HG03103 (cell line): ENCODE results near the gene SNAPC2.
"Not testable (repeated sequence)": the region's sequence is repeated elsewhere in the genome, so short reads cannot be mapped to it uniquely, and the experiment has no call there.

Experiments used
- ATAC-seq: cut with Tn5 transposase; IDR thresholded peaks from one replicate; pipeline ENCODE4 v1.9.1; 2021; ENCODE audit warnings: low read depth; ENCODE audit not compliant: unreplicated experiment

Gene SNAPC2

DNA sequence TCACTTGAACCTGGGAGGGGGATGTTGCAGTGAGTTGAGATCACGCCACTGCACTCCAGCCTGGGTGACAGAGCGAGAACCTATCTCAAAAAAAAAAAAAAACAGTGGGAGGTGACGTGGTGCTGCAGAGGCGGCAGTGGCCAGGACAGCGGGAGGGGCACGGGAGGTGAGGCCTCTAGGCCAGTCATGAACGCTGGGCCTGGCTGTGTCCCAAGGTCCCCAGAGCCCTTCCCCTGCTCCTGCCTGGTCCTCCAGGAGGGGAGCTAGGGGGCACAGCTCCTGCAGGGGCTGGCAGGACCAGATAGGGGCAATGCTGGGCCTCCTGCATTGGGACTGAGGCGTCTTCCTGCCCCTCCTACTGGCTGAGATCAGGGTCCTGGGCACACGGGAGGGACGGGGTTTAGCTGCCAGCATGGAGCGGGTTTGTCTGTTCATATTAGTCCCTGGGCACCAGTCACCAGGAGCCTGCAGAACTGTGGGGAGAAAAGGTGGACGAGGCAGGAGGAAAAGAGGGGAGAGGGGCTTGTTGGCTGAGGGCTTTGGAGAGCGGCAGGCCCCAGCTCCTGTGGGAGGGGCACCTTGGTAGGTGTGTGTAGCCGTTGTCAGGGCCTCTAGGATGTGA lies 11.9 kb upstream of the SNAPC2 start:
- no peak for ATAC-seq

DNA sequence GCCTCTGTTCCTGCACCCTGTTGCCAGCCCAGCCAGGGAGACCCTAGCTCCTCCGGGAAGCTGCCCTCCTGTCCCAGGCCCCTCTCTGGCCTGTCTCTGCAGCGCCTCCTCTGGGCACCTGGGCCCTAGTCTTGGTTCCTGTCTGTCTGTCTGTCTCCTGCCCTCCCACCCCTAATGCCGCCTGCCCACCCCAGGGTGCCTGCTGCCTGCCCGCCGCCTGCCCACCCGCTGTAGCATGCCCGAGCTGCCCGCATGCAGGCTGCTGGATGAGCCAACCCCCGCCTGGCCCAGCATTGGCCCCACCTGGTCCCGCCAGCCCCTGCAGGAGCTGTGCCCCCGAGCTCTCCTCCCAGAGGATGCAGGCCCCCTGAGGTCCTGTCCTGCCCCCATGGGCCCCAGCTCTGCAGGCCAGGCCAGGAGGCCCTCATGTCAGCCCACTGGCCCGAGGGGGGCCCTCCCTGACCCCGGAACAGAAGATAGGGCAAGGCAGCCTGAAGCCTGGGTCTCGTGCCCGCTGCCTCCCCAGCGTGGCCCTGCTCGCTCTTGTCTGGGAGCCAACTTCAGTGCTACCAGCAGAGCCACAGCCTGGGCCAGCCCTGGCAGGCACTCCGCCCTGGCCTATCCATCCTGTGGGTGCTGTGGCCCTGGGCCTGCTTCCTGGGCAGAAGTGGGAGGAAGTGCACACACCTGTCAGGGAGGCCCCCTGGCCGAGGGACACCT lies 11.2 kb upstream of the SNAPC2 start:
- no peak for ATAC-seq

DNA sequence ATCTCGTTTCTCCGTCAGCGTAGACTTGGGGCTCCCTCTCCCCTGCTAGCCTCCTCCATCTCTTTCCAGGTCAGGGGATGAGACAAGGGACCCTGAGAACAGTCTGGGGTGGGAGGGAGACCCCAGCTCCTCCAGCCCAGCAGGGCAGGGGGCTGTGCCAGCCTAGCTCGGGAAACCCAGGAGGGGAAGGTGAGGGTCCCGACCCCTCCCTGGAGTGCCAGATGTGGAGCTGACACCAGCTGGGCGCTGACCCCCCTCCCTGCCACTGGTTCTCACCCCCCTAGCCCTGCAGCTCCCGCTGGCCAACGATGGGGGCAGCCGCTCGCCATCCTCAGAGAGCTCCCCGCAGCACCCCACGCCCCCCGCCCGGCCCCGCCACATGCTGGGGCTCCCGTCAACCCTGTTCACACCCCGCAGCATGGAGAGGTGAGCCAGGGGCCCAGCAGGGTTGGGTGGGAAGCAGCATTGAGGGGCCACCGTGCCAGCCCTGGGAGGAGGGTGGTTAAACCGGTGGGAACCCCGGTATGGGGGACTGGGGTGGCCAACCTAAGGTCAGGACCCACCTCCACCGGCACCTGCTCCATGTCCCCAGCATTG lies 10.6 kb upstream of the SNAPC2 start:
- no peak for ATAC-seq

DNA sequence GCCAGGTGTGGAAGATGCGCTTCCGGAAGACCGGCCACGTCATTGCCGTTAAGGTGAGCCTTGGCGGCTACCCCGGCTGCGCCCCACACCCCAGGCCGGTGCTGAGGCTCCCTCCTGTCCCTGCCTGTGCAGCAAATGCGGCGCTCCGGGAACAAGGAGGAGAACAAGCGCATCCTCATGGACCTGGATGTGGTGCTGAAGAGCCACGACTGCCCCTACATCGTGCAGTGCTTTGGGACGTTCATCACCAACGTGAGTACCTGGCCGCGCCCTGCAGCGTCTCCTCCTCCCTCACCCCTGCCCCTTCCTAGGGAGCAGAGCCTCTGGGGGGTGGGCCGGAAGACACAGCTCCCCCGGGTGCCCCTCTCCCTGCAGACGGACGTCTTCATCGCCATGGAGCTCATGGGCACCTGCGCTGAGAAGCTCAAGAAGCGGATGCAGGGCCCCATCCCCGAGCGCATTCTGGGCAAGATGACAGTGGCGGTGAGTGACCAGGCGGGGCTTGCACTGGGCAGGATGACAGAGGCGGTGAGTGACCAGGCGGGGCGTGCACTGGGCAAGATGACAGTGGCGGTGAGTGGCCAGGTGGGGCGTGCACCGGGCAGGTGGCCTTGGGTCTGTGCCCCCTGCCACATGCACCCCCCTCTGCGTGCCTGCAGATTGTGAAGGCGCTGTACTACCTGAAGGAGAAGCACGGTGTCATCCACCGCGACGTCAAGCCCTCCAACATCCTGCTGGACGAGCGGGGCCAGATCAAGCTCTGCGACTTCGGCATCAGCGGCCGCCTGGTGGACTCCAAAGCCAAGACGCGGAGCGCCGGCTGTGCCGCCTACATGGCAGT lies 9.6 kb upstream of the SNAPC2 start:
- no peak for ATAC-seq

DNA sequence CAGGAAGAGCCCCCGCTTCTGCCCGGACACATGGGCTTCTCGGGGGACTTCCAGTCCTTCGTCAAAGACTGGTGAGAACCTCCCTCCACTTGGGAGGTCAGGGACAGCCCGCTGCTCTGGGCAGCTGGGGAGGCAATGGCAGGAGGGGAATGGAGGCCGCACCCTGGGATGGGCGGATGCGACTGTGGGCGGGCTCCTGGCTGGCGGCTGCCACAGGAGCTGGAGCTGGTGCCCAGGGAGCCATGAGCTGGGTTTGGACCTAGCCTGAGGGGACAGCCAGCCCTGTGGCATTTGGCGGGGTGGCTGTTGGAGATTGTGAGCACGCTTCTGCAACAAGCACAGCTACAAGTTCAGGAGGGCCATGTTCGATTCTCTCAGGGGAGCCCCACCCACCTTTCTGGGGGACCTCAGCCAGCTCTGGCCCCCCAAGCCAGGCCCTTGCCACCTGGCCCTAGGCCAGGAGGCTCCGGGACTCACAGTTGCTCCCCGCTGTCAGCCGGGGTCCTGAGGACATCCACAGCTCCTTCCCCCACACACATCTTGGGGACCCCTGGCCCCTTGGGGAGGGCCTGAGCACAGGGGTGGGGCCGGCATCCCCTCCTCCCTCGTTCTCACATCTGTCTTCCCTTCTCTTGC lies 8.5 kb upstream of the SNAPC2 start:
- no peak for ATAC-seq

DNA sequence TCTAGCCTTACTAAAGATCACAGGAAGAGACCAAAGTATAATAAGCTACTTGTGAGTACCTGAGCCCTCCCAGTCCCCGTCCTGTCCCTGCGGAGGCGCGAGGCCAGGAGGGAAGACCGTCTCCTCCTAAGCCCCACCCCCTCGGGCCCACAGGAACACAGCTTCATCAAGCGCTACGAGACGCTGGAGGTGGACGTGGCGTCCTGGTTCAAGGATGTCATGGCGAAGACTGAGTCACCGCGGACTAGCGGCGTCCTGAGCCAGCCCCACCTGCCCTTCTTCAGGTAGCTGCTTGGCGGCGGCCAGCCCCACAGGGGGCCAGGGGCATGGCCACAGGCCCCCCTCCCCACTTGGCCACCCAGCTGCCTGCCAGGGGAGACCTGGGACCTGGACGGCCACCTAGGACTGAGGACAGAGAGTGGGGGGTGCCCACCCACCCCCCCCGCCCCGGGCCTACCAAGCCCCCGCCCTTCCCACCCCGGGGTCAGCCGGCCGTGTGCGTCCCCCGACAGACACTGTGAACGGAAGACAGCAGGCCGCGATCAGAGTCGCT lies 7.9 kb upstream of the SNAPC2 start:
- no peak for ATAC-seq

DNA sequence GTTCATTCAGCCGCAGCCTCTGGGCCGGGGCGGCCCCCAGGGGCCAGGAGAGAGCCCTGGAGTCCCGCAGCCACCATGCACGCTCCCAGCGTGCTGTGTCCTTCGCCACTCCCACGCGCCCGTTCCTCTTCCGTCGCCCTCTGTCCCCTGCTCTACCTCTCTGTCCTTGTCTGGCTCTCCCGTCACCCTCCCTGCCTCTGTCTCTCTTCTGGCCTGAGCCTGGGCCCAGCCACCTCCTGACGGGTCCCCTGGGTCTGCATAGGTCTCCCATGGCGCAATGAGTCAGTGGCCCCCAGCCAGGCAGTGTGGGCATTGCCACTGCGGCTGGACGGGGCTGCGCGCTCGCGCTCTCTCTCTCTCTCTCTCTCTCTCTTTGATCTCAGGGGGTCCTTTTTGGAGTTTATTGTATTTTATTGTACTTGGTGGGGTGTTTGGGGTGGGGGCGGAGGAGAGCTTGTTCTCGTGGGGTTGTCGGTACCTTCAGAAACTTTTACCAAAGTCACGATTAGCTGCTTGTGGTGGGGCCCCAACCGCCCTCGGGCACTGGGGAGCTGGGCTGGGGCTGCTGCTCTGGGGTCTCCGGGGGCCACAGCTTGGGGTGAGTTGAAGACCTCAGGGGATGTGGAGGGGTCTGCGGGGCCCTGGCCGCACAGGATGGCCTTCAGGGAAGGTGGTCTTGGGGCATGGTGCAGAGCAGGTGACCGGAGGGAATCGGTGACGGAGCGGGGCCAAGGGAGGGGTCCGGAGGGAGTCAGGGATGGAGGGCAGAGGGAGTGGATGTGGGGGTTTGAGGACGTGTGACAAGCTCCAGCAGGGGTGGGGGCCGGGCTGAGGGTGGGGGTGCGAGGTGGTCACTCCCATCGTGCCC lies 7.2 kb upstream of the SNAPC2 start:
- ATAC-seq: no peak

DNA sequence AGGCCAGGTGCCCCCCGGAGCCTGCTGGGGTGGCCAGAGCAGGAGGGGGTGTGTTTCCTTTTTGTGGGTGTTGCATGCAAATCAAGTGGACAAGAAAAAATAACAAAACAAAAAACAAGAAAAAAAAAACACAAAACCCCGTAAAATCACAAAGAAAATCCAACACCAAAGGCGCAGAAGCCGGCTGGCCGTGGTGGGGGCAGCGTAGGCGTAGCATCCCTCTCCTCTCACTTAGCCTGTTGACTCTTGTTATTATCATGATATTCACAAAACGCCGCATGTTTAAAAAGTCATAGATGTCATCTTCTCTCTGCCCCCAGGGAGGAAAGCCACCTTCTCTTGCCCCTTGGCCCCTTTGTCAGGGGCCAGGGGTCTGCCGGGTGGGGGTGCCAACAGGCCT lies 6.5 kb upstream of the SNAPC2 start:
- no peak for ATAC-seq

DNA sequence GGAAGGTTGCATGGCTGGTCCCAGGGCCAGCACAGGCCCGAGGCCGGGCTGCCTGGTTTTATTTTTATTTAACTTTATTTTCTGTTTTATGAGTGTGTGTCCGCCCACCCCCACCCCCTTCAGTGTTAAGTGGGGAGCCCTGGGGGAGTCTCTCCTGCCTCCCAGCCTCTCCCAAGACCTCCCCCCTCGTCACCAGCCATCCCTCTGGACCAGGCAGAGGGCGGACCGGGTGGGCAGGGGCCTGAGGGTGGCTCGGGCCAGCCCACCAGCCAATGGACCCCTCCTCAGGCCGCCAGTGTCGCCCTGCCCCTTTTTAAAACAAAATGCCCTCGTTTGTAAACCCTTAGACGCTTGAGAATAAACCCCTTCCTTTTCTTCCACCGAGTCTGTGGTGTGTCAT lies 6.0 kb upstream of the SNAPC2 start:
- ATAC-seq: no peak

DNA sequence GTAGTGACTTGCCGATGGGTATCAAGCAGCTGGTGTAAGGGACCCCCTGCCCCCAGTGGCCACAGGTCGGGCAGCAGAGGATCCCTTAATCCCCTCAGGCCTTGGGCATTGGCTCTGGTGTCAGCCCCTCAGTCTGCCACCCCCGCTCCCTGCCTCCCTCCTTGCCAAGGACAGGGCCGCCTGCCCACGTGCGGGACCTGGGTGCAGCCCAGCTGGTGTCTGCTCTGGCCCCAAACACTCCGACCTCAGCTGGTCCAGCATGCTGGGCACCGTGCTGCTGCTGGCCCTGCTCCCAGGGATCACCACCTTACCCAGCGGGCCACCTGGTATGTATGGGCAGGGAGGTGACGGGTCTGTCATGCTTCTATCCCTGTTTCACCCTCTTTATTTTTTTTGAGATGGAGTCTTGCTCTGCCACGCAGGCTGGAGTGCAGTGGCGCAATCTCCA lies 5.5 kb upstream of the SNAPC2 start, which contains the start of gene TGFBR3L:
Gene TGFBR3L, plus strand, starts transcription at position 233 of the 448 bp plus-strand sequence.
- no peak for ATAC-seq

DNA sequence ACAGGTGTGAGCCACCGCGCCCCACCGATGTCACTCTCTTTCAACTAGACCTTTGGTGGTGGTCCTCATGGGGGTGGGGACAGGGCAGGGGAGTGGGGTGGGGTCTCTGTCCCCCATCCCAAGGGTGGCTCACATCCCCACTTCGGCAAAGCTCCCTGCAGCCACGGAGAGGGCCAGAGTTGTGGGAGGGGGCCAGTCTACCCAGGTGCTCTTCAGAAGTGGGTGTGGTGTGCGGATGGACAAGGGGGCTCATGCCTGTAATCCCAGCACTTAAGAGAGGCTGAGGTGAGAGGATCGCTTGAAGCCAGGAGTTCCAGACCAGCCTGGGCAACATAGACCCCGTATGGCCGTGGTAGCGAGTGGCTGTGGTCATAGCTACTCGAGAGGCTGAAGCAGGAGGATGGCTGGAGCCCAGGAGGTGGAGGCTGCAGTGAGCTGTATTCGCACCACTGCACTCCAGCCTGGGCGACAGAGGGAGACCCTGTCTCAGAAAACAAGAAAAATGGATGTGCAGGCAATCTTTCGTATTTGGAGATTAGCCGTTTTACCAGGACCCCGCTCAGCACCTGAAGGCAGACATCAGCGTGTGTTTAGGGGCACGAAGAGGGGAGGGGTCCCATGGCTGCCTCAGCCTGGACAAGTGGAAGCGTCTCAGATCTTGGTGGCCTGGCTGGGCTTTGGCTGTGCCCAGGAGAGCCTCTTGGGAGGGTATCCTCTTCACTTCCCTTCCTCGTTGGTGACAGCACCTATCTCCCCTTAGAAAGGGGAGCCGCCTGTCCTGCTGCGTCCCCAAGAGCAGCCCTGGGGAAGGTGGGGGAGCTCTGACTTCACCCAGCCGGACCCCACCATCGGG lies 4.7 kb upstream of the SNAPC2 start:
- no peak for ATAC-seq

DNA sequence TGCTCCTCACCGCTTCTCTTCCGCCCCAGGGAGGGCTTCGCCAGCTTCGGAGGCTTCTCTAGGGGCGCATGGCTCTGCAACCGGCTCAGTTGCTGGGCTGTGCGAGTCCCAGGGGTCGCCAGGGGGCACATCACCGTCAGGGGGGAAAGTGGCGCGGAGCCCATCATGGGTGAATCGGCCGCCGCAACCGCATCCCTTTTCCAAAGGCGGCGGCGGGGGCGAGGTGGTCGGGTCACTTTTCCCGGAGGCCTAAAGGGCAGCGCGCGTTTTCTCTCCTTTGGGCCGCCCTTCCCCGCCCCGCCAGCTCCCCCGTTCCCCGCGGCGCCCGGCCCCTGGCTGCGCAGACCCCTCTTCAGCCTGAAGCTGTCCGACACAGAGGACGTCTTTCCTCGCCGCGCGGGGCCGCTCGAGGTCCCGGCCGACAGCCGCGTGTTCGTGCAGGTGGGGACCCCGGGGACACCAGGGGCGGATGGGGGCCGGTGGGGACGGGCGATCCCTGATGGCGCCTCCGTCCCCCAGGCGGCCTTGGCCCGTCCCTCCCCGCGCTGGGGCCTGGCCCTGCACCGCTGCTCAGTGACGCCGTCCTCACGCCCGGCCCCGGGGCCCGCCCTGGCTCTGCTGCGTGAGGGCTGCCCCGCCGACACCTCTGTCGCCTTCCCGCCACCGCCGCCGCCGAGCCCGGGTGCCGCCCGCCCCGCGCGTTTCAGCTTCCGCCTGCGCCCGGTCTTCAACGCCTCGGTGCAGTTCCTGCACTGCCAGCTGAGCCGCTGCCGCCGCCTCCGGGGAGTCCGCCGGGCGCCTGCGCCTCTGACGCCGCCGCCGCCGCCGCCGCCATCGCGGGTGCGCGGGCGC lies 3.8 kb upstream of the SNAPC2 start:
- ATAC-seq: no peak

DNA sequence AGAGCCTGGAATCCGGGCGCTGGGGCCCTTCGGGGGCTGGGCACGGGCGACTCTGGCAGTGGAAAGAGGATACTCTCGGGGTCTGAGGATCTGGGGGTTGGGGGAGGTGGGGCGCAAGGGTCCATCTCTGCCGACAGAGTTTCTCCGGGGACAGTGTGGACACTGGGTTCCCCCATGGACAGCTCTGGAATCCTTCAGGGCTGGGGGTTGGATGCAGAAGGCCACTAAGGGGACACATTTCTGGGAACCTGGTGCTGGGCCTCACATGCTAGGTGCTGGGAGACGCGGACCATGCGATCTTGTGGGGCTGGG lies 3.2 kb upstream of the SNAPC2 start:
- no peak for ATAC-seq

DNA sequence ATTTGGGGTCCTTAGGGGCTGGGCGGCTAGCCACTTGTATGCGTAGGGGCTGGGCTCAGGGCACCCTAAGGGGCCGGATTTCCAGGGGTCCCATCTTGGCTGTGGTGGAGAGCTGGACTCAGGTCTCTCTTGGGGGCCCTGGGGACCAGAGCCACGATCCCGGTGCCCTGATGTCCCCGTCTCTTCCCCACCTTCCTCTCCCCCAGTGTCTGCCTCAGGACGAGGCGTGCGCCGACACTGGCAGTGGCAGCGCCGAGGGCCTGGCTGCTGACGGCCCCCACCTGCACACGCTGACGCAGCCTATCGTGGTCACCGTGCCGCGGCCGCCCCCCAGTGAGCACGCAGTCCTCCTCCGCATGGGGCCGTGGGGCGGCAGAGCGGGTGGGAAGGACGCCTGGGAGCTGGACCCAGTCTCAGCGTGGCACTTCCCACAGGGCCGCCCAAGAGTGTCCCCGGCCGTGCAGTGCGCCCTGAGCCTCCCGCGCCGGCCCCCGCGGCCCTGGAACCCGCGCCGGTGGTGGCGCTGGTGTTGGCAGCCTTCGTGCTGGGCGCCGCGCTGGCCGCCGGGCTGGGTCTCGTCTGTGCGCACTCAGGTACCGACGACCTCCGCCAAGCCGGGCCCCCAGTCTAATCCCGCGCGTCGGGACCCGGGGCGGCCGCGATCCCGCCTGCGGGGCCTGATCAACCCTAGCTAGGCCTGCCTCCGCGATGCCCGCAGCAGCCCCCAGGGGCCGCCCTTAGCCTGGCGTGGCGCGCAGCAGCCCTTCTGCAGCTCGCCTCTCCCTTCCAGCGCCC lies 2.7 kb upstream of the SNAPC2 start:
- ATAC-seq: no peak

DNA sequence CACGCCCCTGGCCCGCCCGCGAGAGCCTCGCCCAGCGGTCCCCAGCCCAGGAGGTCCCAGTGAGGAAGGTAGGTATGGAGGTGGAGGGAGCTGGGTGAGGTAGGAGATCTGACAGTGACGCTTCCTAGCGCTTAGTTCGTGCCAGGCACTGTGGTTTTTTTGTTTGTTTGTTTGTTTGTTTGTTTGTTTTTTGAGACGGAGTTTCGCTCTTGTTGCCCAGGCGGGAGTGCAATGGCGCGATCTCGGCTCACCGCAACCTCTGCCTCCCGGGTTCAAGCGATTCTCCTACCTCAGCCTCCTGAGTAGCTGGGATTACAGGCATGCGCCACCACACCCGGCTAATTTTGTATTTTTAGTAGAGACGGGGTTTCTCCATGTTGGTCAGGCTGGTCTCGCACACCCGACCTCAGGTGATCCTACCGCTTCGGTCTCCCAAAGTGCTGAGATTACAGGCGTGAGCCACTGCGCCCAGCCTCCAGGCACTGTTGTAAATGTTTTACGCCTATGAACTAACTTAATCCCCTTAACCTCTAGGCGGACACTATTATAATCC lies 2.0 kb upstream of the SNAPC2 start:
- not testable (repeated sequence) for ATAC-seq

DNA sequence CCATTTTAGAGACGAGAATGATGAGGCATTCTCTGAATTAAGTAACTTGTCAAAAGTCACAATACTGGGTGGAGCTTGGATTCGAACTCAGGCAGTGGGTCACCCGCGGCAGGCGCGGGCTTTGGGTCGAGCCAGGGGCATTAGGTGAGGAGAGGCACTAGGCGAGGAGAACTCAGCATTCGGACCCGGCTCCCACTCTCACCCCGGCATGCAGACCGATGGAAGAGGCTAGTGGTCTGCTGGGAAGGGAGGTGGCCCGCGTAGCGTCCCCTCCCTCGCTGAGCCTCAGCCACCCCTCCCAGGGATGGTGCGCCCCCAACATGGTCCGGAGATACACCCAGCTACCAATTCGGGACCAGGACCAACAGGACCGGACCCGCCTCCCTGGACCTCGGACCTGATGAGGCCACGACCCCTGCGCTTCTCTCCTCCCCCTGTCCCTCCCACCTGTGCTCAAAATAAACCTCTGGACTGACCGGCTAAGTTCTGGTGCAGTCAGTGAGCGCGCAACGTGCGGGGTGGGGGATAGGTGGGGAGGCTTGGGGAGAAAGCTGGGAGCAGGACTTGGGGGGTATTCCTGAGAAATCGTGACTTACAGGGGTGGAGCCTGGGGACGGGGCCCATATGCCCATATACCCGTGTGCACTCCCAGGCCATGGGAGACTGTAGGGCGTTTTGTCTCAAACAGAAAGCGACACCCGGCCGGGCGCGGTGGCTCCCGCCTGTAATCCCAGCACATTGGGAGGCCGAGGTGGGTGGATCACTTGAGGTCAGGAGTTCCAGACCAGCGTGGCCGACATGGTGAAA lies 1.3 kb upstream of the SNAPC2 start:
- ATAC-seq: no peak
